ENCODE data around the gene TMEM116. TPM values are rescaled to one million over a fixed set of nuclear protein-coding genes. Genes with fewer than 3 reads are reported as not detected.

Gene TMEM116
- total and polyA plus RNA-seq, 10 of the 15 experiments (the other 5 are each of a cell fraction or from before 2014, with no cell fraction given): 6.0 to 25.7 (median 8.5) TPM

DNA sequence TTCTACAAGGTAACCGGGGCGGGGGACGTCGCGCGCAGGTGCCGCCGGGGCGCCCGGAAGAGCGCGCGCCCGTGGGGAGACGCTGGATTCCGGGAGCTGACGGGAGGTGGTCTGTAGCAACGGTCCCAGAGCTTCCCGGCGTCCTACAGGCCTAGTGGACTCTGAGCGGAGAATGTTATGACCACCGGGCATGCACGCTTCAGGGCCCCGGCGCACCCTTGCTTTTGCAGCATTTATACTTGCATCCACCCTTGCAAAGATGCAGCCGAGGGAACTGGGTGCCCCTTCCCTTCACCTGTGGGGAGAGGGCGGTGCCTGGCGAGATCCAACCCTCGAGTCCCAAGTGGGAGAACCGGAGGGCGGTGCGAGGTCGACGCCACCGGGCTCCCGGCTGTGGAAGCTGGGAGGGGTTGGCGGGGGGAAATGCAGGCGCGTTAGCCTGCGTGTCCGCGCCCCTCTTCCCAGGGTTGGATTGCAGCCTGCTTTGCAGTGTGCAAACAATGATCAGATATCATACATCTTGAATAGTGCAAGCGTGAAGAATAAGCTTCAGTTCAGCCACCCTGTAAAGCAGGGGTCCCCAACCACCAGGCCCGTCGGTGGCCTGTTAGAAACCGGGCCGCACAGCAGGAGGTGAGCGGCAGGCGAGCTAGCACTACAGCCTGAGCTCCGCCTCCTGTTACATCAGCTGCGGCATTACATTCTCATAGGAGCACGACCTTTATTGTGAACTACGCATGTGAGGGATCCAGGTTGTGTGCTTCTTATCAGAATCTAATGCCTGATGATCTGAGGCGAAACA is 837 bp upstream of the TMEM116 start (continued):
- TF ChIP-seq, protein P1, sequence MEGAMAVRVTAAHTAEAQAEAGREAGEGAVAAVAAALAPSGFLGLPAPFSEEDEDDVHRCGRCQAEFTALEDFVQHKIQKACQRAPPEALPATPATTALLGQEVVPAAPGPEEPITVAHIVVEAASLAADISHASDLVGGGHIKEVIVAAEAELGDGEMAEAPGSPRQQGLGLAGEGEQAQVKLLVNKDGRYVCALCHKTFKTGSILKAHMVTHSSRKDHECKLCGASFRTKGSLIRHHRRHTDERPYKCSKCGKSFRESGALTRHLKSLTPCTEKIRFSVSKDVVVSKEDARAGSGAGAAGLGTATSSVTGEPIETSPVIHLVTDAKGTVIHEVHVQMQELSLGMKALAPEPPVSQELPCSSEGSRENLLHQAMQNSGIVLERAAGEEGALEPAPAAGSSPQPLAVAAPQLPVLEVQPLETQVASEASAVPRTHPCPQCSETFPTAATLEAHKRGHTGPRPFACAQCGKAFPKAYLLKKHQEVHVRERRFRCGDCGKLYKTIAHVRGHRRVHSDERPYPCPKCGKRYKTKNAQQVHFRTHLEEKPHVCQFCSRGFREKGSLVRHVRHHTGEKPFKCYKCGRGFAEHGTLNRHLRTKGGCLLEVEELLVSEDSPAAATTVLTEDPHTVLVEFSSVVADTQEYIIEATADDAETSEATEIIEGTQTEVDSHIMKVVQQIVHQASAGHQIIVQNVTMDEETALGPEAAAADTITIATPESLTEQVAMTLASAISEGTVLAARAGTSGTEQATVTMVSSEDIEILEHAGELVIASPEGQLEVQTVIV (IDR thresholded peaks at IDR 0.05; ENCODE audit: borderline replicate concordance, partially characterized antibody): no peak
- TF ChIP-seq ZSCAN29 (IDR thresholded peaks at IDR 0.05): no peak
- TF ChIP-seq RAD51 (IDR thresholded peaks at IDR 0.05): no peak
- TF ChIP-seq NFYA (IDR thresholded peaks at IDR 0.05; ENCODE audit: borderline replicate concordance, low read depth, low read length): no peak
- TF ChIP-seq, protein P2, sequence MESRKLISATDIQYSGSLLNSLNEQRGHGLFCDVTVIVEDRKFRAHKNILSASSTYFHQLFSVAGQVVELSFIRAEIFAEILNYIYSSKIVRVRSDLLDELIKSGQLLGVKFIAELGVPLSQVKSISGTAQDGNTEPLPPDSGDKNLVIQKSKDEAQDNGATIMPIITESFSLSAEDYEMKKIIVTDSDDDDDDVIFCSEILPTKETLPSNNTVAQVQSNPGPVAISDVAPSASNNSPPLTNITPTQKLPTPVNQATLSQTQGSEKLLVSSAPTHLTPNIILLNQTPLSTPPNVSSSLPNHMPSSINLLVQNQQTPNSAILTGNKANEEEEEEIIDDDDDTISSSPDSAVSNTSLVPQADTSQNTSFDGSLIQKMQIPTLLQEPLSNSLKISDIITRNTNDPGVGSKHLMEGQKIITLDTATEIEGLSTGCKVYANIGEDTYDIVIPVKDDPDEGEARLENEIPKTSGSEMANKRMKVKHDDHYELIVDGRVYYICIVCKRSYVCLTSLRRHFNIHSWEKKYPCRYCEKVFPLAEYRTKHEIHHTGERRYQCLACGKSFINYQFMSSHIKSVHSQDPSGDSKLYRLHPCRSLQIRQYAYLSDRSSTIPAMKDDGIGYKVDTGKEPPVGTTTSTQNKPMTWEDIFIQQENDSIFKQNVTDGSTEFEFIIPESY (IDR thresholded peaks at IDR 0.05): no peak
- no peak for TF ChIP-seq POU2F2 (IDR thresholded peaks at IDR 0.05; ENCODE audit: borderline replicate concordance, low read depth, low read length)
- no peak for TF ChIP-seq EZH2 (IDR thresholded peaks at IDR 0.05; ENCODE audit: borderline replicate concordance, control insufficient read depth, low read depth, low read length)

All from GM12878 (cell line).